H1 (cell line): ENCODE measurements around the gene ZGLP1. TPM values are rescaled to one million over a fixed set of nuclear protein-coding genes. Genes with fewer than 3 reads are reported as not detected.

Source experiments
- FOSL1 ChIP-seq: IDR thresholded peaks from 2 replicates; pipeline ENCODE4 v1.6.1; 2011; ENCODE audit warnings: mild to moderate bottlenecking, low read depth, low read length, moderate library complexity; ENCODE audit not compliant: insufficient read depth
- KDM1A ChIP-seq: fragments of 200-600, 300-600 bp; sonication (generic); IDR thresholded peaks from 2 replicates; pipeline ENCODE4 v1.7.1; 2016; ENCODE audit warnings: mild to moderate bottlenecking, low read length, borderline replicate concordance
- PHF8 ChIP-seq: fragments of 200-600 bp; sonication (generic); conservative IDR thresholded peaks from 2 replicates; pipeline ENCODE4 v1.7.1; 2012; ENCODE audit warnings: low read depth, mild to moderate bottlenecking, inconsistent platforms, low read length, moderate library complexity
- SIN3A ChIP-seq, 2 experiments: IDR thresholded peaks in 1 of 2; conservative IDR thresholded peaks in 1 of 2; 2 replicates each; pipeline ENCODE4 v1.6.1; 2011 to 2012; ENCODE audit warnings: low read length in 2 of 2, improper control_type of control experiment in 1 of 2, low read depth in 1 of 2, mild to moderate bottlenecking in 1 of 2
- ZNF274 ChIP-seq: IDR thresholded peaks from 2 replicates; pipeline ENCODE4 v1.7.0; 2012; ENCODE audit warnings: low read length, borderline replicate concordance; ENCODE audit errors: extremely low read depth
- polyA plus RNA-seq, 7 experiments: library from polyadenylated mRNA; depleted of rRNA in 3 of 7; stranded (reverse) in 5 of 7; unstranded in 2 of 7; fragments of >200 nt in 5 of 7; fragments of 200-250 nt in 2 of 7; gene quantifications; 1 replicate in 5 of 7; 2 replicates in 1 of 7; 4 replicates in 1 of 7; pipeline versions ENCODE4 v1.2.1 to v1.2.3, GENCODE V29; 2011 to 2013; ENCODE audit warnings: missing spikeins in 2 of 7, mixed read lengths in 2 of 7
- total RNA-seq: library from RNA; stranded (reverse); fragmentation: NEBNext Ultra II Directional; extraction: Animal tissue kit (Norgen Biotek cat#: 25700); gene quantifications from 2 replicates; pipeline ENCODE4 v1.2.1, GENCODE V29; 2021
- TF ChIP-seq, protein P1 (sequence below): IDR thresholded peaks from 2 replicates; pipeline ENCODE4 v1.6.1; 2011; ENCODE audit warnings: low read depth, mild to moderate bottlenecking, low read length; ENCODE audit not compliant: insufficient read depth
- TF ChIP-seq, protein P2 (sequence below): IDR thresholded peaks from 2 replicates; pipeline ENCODE4 v1.6.1; 2012; ENCODE audit warnings: low read length, inconsistent platforms

ZGLP1 gene
- total and polyA plus RNA-seq, 2 of the 8 experiments (the other 6 are each of a cell fraction or from before 2014, with no cell fraction given), result 4.2 to 5.1 TPM

DNA sequence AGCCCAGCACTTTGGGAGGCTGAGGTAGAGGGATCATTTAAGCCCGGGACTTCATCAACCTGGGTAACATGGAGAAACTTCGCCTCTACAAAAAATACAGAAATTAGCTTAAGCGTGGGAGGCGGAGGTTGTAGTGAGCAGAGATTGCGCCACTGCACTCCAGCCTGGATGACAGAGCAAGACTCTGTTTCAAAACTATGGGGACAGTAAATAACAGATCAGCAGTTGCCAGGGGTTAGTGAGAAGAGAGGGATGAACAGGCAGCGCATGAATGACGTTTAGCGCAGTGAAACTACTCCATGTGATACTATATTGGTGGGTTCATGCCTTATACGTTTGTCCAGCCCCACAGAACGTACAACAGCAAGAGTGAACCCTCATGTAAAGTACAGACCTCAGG, 36.9 kb upstream of the ZGLP1 start (continued):
- TF ChIP-seq KDM1A (no peak), ZNF274 (no peak), PHF8 (no peak), FOSL1 (no peak), SIN3A (conservative IDR thresholded peaks at IDR 0.05 in 1 of 2, IDR thresholded peaks at IDR 0.05 in 1 of 2; ENCODE audit: low read depth in 1 of 2, low read length in 2 of 2) (no peak)
- TF ChIP-seq, protein P1, sequence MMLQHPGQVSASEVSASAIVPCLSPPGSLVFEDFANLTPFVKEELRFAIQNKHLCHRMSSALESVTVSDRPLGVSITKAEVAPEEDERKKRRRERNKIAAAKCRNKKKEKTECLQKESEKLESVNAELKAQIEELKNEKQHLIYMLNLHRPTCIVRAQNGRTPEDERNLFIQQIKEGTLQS, result no peak
- TF ChIP-seq, protein P2, sequence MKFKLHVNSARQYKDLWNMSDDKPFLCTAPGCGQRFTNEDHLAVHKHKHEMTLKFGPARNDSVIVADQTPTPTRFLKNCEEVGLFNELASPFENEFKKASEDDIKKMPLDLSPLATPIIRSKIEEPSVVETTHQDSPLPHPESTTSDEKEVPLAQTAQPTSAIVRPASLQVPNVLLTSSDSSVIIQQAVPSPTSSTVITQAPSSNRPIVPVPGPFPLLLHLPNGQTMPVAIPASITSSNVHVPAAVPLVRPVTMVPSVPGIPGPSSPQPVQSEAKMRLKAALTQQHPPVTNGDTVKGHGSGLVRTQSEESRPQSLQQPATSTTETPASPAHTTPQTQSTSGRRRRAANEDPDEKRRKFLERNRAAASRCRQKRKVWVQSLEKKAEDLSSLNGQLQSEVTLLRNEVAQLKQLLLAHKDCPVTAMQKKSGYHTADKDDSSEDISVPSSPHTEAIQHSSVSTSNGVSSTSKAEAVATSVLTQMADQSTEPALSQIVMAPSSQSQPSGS, result no peak
